GM12874 (cell line): ENCODE data around the gene OR2AP1.

Source experiments
- TF ChIP-seq, protein P1 (sequence below): IDR thresholded peaks from 2 replicates; pipeline ENCODE4 v1.5.1; 2011; ENCODE audit warnings: low read depth, mild to moderate bottlenecking, control low read depth, low read length, moderate library complexity; ENCODE audit not compliant: insufficient read depth

Gene OR2AP1

DNA sequence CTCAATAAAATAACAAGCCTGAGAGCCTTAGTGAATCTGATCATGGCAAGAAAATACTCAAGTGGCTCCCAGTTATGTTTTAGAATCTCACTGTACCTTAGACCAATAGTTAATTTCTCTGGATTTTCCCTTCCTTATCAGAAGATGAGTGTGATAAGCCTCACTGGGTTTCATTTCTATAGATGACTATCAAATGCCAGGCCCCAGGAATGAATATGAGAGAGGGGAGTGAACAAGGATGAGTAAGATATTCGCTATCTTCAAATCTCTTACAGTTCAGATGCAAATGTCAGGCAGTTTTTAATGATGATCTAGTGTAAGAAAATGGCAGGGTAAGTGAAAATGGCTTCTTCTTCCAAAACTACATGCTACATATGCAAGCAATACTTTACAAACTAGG lies 38.3 kb downstream of the OR2AP1 start:
- TF ChIP-seq, protein P1, sequence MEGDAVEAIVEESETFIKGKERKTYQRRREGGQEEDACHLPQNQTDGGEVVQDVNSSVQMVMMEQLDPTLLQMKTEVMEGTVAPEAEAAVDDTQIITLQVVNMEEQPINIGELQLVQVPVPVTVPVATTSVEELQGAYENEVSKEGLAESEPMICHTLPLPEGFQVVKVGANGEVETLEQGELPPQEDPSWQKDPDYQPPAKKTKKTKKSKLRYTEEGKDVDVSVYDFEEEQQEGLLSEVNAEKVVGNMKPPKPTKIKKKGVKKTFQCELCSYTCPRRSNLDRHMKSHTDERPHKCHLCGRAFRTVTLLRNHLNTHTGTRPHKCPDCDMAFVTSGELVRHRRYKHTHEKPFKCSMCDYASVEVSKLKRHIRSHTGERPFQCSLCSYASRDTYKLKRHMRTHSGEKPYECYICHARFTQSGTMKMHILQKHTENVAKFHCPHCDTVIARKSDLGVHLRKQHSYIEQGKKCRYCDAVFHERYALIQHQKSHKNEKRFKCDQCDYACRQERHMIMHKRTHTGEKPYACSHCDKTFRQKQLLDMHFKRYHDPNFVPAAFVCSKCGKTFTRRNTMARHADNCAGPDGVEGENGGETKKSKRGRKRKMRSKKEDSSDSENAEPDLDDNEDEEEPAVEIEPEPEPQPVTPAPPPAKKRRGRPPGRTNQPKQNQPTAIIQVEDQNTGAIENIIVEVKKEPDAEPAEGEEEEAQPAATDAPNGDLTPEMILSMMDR, result no peak

DNA sequence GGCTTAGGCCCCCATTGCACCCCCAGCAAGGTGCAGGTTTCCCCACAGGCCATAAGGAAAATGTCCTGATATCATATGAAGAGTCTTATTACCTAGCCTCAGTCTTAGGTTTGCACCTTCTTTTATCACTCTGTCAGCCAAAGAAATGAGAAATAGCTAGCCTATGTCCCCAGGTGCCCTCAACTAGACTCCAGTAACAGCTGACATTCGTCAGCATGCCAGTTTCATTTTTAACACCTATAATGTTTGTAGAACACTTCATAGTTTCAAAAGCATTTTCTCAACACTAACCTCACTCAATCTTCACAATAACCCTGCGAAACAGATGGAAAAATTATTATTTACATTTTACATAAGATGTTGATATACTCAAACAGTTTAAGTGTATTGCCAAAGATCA lies 40.4 kb downstream of the OR2AP1 start:
- TF ChIP-seq, protein P1, result no peak

DNA sequence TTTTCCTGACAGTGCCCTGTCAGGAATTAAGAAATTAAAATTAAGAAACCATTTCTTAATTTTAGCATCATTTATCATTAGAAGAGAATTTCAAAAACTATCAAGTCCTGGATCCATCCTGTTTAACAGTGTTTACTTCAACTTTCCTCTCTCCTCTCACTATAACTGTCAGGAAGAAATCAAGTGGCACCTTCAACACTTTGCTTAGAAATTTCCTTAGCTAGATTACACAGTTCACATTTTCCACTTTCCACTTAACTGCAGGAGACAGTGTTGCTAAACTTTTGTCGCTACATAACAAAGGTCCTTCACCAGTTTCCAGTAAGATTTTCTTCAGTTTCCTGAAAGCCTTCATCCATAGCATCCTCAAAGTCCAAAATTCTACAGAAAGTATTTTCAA lies 42.5 kb downstream of the OR2AP1 start:
- TF ChIP-seq, protein P1, result no peak

DNA sequence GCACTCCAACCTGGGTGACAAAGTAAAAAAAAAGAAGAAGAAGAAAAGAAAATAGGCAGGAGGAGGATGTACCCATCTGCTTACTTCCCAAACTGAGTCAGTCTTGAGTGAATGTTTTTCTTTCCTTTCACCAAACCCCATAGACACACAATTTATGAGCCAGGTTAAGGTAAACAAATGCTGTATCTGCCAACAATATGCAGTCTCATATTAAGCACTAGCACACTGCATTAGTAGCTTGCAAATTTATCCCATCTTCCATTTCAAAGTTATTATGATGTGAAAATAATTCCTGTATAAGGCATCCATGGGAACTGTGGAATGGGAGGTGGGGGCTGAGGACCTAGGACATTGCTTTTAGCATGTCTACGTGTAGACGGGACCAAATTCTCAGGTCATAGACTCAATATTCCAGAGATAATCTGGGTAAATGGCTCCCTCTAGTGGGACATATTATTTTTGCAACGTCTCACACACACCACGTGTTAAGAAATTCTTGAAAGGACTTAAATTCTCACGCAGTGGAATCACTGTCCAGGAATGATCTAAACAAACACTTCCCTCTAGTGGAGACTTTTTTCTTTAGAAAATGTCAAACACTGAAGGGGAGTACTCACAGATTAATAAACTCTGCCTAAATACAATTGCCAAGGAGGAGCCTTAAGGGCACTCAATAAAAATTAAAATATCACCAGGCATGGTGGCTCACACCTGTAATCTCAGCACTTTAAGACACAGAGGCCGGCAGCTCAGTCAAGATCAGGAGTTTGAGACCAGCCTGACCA lies 47.3 kb downstream of the OR2AP1 start:
- TF ChIP-seq, protein P1, result peak; percentile 46

DNA sequence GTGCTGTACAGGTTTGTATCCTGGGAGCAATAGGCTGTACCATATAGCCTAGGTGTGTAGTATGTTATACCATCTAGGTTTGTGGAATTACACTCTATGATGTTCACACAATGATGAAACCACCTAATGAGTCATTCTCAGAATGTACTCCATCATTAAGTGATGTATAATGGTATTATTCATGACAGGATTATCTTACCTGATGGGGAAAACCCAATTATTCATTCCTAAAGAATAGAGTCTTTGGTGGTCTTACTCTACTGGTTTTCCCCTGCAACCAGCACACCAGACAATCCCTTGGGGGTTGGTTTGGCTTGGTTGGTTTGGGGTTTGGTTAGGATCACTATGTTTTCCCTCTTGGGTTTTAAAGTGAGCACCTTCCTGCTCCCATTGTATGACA lies 51.8 kb downstream of the OR2AP1 start:
- TF ChIP-seq, protein P1, result no peak
